G401 (cell line): Measurements from ENCODE around the gene COL5A1. TPM values are rescaled to one million over a fixed set of nuclear protein-coding genes. Genes with fewer than 3 reads are reported as not detected.
"Not testable (repeated sequence)": the region's sequence is repeated elsewhere in the genome, so short reads cannot be mapped to it uniquely, and the experiment has no call there.

Experiments used
- DNase-seq: peaks from one replicate; pipeline ENCODE4 v3.0.0-alpha.2; 2015; ENCODE audit warnings: low spot score
- in situ Hi-C: cut with HindIII; loops from 2 replicates; pipeline ENCODE4 v1.10.0; 2016; ENCODE audit warnings: low sequenced_read_pairs, mixed read lengths
- total RNA-seq: library from RNA; depleted of rRNA; stranded (reverse); fragments of >200 nt; shearing (Covaris generic); gene quantifications from 2 replicates; pipeline ENCODE4 v1.2.3, GENCODE V29; 2014

Gene COL5A1
- total RNA-seq, 1 experiment from 2014 or later = 0.58 TPM

- in situ Hi-C loops = no loop called here
- DNase-seq = no peak
These were observed 5.5 kb upstream of the COL5A1 start for GRCh38 chr9:134636149-134636507.

GRCh38 chr9:134637241-134637640 lies 4.4 kb upstream of the COL5A1 start:
- in situ Hi-C loops = no loop called here
- no peak for DNase-seq

- in situ Hi-C loops = no loop called here
- DNase-seq = no peak
These were observed 3.7 kb upstream of the COL5A1 start for GRCh38 chr9:134637696-134638501.

GRCh38 chr9:134638502-134639090 lies 3.0 kb upstream of the COL5A1 start:
- in situ Hi-C loops = no loop called here
- DNase-seq = no peak

- no peak for DNase-seq
- in situ Hi-C loops = no loop called here
These were observed 1.6 kb upstream of the COL5A1 start for GRCh38 chr9:134639994-134640393.

- in situ Hi-C loops = no loop called here
- DNase-seq = no peak
These were observed 964 bp upstream of the COL5A1 start for GRCh38 chr9:134640506-134641172.

GRCh38 chr9:134641990-134642384 lies 384 bp downstream of the COL5A1 start:
- no peak for DNase-seq

GRCh38 chr9:134642385-134643181 lies 980 bp downstream of the COL5A1 start:
- DNase-seq = no peak
- in situ Hi-C loops = no loop called here

More at GRCh38 chr9:134641990-134642384, 384 bp downstream of the COL5A1 start:
- in situ Hi-C loops = no loop called here

GRCh38 chr9:134643222-134643671 lies 1.6 kb downstream of the COL5A1 start:
- no peak for DNase-seq
- in situ Hi-C loops = no loop called here

GRCh38 chr9:134644401-134644724 lies 2.8 kb downstream of the COL5A1 start:
- DNase-seq, in situ Hi-C loops: not testable (repeated sequence)

GRCh38 chr9:134644725-134645606 lies 3.4 kb downstream of the COL5A1 start:
- in situ Hi-C loops = no loop called here
- no peak for DNase-seq

- no peak for DNase-seq
- in situ Hi-C loops = no loop called here
These were observed 4.2 kb downstream of the COL5A1 start for GRCh38 chr9:134645607-134646365.

GRCh38 chr9:134647359-134648080 lies 5.9 kb downstream of the COL5A1 start:
- DNase-seq = no peak
- in situ Hi-C loops = no loop called here

GRCh38 chr9:134648701-134649530 lies 7.3 kb downstream of the COL5A1 start:
- no peak for DNase-seq

GRCh38 chr9:134650431-134651190 lies 9.0 kb downstream of the COL5A1 start:
- in situ Hi-C loops = no loop called here
- DNase-seq = no peak

More at GRCh38 chr9:134648701-134649530, 7.3 kb downstream of the COL5A1 start:
- in situ Hi-C loops = no loop called here
